DMS114 treated with DMSO at 0.1 percent for 48 hours (cell line): Measurements from ENCODE around the gene ABHD16A.

Experiments used
- DNase-seq: peaks from one replicate; lab custom pipeline; 2025; ENCODE audit not compliant: unreplicated experiment; lab: John Stamatoyannopoulos, UW

ABHD16A gene

DNA sequence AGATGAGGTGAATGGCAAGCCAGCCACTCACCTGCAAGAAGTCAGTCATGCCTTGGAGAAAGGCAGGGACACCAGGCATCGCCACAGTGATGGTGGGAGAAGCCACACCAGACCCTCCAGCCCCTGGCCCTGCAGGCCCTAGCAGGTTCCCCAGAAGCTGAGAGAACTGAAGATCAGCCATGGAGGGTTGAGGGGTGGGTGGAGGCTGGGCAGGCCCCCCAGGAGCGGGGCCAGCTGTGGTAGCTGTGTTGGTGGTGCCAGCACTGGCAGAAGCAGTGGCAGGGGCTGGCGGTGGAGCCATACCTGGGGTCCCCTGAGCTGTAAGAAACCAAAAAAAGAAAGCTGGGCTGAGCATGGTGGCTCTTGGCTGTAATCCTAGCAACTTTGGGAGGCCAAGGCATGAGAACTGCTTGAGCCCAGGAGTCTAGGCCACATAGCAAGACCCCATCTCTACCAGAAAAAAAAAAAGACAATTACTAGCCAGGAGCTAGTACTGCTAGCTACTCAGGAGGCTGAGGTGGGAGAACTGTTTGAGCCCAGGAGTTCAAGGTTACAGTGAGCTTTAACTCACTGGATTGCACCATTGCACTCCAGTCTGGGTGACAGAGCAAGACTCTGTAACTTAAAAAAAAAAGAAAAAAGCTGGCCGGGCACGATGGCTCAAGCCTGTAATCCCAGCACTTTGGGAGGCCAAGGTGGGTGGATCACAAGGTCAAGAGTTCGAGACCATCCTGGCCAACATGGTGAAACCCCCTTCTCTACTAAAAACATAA is 60.1 kb downstream of the ABHD16A start:
- no peak for DNase-seq

DNA sequence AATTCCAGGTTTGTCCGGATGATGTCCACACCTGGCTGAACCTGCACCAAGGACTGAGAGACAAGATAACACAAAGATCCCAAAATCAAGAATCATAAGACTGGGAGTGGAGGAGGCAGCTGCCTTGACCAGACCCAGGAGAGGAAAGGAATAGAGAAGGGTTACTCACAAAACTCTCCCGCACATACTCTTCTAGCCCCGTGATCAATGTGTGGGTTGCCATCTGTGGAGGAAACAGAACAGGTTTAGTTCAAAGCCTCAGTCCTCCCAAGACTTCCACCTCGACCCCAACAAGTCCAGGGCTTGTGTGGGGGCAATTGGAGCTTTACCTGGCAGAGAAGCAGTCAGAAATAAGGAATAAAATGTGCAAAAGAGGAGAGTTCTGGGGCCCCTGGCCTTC is 61.8 kb downstream of the ABHD16A start:
- DNase-seq = no peak

DNA sequence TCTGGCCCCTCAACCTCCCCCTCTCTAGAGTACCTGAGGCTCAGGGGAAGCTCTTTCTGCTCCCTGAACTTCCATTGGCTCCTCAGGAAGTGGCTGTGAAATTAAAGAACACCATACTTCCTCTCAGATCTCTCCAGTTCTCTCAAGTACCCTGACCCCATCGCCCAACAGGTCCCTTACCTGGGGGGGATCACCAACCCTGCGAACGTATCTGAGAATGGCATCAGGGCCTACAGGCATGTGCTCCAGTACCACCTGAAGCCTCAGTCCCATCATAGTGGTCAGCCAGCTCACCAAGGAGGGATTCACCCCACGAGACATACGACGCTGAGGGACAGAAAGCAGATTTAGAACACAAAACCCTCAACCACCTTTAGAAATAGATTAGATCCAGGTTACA is 62.5 kb downstream of the ABHD16A start:
- DNase-seq = no peak

DNA sequence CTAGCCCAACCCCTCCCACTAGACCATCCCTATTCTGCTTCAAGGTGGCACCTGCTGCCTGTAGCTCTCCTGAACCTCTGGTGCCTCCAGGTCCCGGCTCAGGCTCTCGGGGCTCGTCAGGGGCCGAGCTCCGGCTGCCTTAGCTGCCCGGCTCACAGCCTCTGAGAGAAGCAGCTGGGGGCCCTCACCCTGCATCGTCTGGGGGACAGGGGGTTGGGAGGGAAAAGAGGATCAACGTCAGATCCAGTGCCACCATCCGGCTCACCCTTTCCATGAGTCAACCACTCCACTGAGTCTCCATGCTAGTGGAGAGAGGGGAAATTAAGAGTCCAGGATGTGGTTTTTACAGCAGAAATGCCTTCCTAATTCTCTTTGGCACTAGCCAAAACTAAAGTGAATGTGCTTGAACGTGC is 63.7 kb downstream of the ABHD16A start:
- no peak for DNase-seq

DNA sequence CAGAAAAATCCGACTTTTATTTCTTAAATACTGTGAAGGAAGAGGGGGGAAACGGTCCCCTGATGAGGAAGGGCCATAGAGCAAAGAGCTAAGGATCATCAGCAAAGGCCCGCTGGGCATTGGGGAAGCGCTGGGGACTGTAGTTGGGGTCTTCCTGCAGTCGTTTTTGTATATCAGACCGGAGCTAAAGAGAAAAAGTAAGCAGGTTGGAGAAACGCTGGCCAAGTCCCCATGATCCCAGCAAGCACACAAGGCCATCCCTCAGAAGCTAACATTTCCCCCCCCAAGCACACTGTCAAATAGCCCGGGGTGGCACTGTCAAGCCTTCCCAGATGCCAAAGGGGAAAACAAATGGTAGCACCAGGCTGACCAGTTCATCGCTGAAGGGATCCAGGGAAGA is 64.1 kb downstream of the ABHD16A start:
- DNase-seq = no peak
